ENCODE measurements around the gene ZNF532.

DNA sequence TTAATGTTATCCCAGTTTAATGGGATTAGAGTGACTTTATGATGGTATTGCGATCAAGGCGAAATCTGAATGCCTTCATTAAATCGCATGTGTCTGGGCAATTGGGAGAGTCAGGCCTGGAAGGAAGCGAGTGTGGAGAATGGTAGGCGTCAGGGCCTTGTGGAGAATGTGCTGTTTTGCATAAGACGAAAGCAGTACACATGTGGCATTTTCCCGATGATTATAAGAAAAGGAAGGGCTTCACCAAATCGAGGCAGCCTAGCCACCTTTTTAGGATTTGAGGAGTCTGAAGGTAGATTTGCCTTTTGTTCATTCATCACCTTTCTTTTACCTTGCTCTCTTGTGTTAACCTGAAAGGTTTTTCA is 1.0 kb downstream of the ZNF532 start:
- TF ChIP-seq, protein P1, sequence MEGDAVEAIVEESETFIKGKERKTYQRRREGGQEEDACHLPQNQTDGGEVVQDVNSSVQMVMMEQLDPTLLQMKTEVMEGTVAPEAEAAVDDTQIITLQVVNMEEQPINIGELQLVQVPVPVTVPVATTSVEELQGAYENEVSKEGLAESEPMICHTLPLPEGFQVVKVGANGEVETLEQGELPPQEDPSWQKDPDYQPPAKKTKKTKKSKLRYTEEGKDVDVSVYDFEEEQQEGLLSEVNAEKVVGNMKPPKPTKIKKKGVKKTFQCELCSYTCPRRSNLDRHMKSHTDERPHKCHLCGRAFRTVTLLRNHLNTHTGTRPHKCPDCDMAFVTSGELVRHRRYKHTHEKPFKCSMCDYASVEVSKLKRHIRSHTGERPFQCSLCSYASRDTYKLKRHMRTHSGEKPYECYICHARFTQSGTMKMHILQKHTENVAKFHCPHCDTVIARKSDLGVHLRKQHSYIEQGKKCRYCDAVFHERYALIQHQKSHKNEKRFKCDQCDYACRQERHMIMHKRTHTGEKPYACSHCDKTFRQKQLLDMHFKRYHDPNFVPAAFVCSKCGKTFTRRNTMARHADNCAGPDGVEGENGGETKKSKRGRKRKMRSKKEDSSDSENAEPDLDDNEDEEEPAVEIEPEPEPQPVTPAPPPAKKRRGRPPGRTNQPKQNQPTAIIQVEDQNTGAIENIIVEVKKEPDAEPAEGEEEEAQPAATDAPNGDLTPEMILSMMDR (IDR thresholded peaks at IDR 0.05; ENCODE audit: insufficient read depth, low read length) = no peak
- TF ChIP-seq, protein P2, sequence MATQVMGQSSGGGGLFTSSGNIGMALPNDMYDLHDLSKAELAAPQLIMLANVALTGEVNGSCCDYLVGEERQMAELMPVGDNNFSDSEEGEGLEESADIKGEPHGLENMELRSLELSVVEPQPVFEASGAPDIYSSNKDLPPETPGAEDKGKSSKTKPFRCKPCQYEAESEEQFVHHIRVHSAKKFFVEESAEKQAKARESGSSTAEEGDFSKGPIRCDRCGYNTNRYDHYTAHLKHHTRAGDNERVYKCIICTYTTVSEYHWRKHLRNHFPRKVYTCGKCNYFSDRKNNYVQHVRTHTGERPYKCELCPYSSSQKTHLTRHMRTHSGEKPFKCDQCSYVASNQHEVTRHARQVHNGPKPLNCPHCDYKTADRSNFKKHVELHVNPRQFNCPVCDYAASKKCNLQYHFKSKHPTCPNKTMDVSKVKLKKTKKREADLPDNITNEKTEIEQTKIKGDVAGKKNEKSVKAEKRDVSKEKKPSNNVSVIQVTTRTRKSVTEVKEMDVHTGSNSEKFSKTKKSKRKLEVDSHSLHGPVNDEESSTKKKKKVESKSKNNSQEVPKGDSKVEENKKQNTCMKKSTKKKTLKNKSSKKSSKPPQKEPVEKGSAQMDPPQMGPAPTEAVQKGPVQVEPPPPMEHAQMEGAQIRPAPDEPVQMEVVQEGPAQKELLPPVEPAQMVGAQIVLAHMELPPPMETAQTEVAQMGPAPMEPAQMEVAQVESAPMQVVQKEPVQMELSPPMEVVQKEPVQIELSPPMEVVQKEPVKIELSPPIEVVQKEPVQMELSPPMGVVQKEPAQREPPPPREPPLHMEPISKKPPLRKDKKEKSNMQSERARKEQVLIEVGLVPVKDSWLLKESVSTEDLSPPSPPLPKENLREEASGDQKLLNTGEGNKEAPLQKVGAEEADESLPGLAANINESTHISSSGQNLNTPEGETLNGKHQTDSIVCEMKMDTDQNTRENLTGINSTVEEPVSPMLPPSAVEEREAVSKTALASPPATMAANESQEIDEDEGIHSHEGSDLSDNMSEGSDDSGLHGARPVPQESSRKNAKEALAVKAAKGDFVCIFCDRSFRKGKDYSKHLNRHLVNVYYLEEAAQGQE (IDR thresholded peaks at IDR 0.05; ENCODE audit: insufficient replicate concordance, low read depth) = no peak
- TF ChIP-seq POLR2AphosphoS5 (IDR thresholded peaks at IDR 0.05; ENCODE audit: low read depth) = no peak
- TF ChIP-seq GABPA (IDR thresholded peaks at IDR 0.05; ENCODE audit: low read depth) = no peak

Data from HL-60 (cell line).